Mucosa of rectum (tissue), 2 donors: Measurements from ENCODE around the gene KCNC2.
"Not testable (repeated sequence)": the region's sequence is repeated elsewhere in the genome, so short reads cannot be mapped to it uniquely, and the experiment has no call there.

ENCODE experiments used
- H3K27ac ChIP-seq, 2 donors: one replicate each; pipeline ENCODE4 v1.7.0; 2013; ENCODE audit warnings: inconsistent platforms in 2 of 2, low read depth in 2 of 2, low read length in 2 of 2
- H3K27me3 ChIP-seq, 2 donors: one replicate each; pipeline ENCODE4 v1.7.0; 2013; ENCODE audit warnings: low read length in 2 of 2; ENCODE audit not compliant: control insufficient read depth in 2 of 2, insufficient read depth in 2 of 2
- H3K36me3 ChIP-seq, 2 donors: one replicate each; pipeline ENCODE4 v1.7.0; 2013; ENCODE audit warnings: low read length in 2 of 2; ENCODE audit not compliant: control insufficient read depth in 2 of 2, insufficient read depth in 2 of 2
- H3K4me1 ChIP-seq, 2 donors: one replicate each; pipeline ENCODE4 v1.7.0; 2013; ENCODE audit warnings: low read length in 2 of 2, mild to moderate bottlenecking in 1 of 2; ENCODE audit not compliant: control insufficient read depth in 2 of 2, insufficient read depth in 2 of 2
- H3K4me3 ChIP-seq, 2 donors: one replicate each; pipeline ENCODE4 v1.7.0; 2013; ENCODE audit warnings: low read length in 2 of 2
- H3K9ac ChIP-seq, 2 donors: one replicate each; pipeline ENCODE4 v1.7.0; 2013; ENCODE audit warnings: low read length in 2 of 2, low read depth in 1 of 2, mild to moderate bottlenecking in 1 of 2
- H3K9me3 ChIP-seq, 2 donors: one replicate each; pipeline ENCODE4 v1.7.0; 2013; ENCODE audit warnings: low read length in 2 of 2; ENCODE audit not compliant: control insufficient read depth in 2 of 2
- donor health status: healthy.
- donor health status: Normal muscosa, but diverticular disease.

The KCNC2 gene

DNA sequence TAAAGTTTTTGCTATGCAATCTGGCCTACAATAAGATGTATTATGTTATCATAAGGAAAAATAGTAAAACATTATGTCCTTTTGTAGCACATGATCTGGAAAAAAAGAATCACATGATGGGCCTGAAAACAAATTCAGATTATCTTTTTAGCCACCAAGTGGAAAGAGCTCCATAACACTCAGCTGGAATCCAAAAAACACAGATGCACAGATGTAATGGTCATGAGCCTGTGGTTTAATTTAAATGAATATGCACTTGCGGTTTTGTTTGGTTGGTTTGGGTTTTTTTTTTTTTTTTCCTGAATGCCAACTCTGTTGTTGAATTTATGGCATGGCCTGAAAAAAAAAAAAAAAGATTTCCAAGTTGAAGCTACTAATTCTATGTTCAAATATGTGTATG, 4.1 kb downstream of the KCNC2 start:
- no peak overlapping the region for H3K4me3 ChIP-seq
- no peak overlapping the region for H3K27ac ChIP-seq
- no peaks in the 10 kb centered on the region for H3K4me1 ChIP-seq
- peaks cover 0 to 6% of the 10 kb centered on the region in 2 donors for H3K27me3 ChIP-seq
- H3K9me3 ChIP-seq = no peaks in the 10 kb centered on the region
- H3K9ac ChIP-seq = no peak overlapping the region
- no peaks in the 10 kb centered on the region for H3K36me3 ChIP-seq

DNA sequence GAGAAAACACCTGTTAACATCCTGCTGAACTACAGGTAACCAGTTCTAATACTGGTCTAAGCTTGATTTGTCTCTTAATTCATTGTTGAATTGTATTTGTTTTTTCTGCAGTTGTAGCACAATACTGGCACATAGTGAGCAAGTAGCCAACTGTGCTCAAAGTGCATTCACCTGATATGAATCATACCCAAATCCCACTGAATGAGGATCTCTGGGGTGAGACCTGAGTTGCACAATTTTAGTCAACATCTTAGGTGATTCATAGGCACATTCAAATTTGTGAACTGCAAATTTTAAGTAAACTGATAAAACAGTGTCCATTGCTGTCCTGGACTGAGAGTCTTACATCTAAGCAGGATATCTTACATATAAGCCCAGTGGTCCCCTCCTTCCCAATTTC, 12.8 kb downstream of the KCNC2 start:
- H3K4me3 ChIP-seq = no peak overlapping the region
- H3K9ac ChIP-seq = no peak overlapping the region
- no peaks in the 10 kb centered on the region for H3K36me3 ChIP-seq
- no peaks in the 10 kb centered on the region for H3K9me3 ChIP-seq
- no peak overlapping the region for H3K27ac ChIP-seq
- H3K4me1 ChIP-seq = no peaks in the 10 kb centered on the region
- no peaks in the 10 kb centered on the region for H3K27me3 ChIP-seq

DNA sequence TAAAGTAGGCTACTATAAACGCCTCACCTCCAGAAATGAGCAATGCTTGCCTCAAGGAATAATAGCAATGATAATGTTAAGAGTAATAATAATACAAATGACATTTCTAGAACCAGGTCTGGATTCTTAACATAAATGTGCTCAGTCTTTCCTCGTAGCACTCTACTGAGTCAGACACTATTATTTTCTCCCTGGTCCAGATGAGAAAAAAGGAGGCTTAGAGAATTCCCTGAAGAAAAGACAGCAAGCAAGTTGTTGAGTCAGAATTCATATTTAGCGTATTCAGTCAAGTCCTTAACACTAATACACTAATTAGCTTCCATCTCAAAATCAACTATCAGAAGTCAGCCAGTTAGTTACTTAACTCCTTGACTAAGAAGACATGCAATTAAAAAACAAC, 13.2 kb downstream of the KCNC2 start:
- Histone ChIP-seq H3K9me3 (no peaks in the 10 kb centered on the region), H3K9ac (no peak overlapping the region), H3K4me3 (no peak overlapping the region), H3K36me3 (no peaks in the 10 kb centered on the region), H3K4me1 (no peaks in the 10 kb centered on the region), H3K27ac (no peak overlapping the region), H3K27me3 (no peaks in the 10 kb centered on the region)

DNA sequence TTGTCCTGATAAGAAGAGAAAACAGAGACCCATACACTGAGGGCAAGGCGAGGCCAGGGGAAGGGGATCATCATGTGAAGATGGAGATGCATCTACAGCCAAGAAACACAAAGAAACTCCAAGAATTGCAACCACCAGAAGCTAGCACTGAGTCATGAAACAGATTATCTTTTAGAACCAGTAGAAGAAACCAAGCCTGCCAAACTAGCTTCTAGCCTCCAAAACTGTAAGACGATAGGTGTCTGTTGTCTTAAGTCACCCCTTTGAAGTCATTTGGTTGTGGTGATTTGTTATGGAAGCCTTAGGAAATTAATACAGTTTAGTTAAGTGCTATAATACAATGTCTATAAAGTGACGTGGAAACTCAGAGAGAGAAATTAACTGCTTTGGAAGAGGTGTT, 15.4 kb downstream of the KCNC2 start:
- Histone ChIP-seq H3K4me3 (no peak overlapping the region), H3K27me3 (no peaks in the 10 kb centered on the region), H3K27ac (no peak overlapping the region), H3K9ac (no peak overlapping the region), H3K36me3 (no peaks in the 10 kb centered on the region), H3K4me1 (no peaks in the 10 kb centered on the region), H3K9me3 (no peaks in the 10 kb centered on the region)

DNA sequence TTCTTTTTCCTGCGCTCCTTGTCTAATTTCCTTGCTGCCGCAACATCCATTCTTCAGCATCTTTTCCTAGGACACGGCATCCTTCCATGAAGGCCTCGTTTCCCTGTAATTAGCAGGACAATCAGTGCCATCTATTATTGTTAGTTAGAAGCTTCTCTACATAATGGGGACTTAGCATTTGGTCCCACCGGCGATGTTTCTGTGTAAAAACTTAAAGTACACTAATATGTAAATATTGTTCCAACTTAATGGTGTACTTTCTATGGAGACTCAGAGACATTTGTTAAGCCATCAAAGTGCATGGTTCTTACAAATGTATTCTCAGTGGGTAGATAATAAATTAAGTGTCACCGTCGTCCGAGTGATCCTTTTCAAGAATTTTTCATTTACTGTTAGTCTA, 17.4 kb downstream of the KCNC2 start:
- Histone ChIP-seq H3K4me3 (no peak overlapping the region), H3K27me3 (no peaks in the 10 kb centered on the region), H3K27ac (no peak overlapping the region), H3K9ac (no peak overlapping the region), H3K36me3 (no peaks in the 10 kb centered on the region), H3K4me1 (no peaks in the 10 kb centered on the region), H3K9me3 (no peaks in the 10 kb centered on the region)

DNA sequence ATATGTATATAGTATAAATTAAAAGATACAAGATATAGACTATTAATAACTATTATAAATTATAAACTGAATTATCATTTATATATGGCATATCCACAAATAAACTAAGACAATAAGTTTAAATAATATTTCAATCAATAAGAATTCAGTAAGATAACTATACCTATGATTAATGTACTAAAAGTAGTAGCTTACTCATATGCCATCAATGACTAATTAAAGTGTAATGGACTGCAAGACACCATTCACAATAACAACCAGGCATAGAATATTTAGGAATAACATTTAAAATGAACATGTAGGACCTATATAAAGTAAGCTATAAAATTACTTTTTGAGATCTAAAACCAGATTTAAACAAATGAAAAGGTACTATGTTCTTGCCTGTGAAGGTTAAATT, 18.8 kb downstream of the KCNC2 start:
- Histone ChIP-seq H3K9ac (no peak overlapping the region), H3K4me1 (no peaks in the 10 kb centered on the region), H3K9me3 (no peaks in the 10 kb centered on the region), H3K27ac (no peak overlapping the region), H3K27me3 (no peaks in the 10 kb centered on the region), H3K36me3 (no peaks in the 10 kb centered on the region), H3K4me3 (no peak overlapping the region)

DNA sequence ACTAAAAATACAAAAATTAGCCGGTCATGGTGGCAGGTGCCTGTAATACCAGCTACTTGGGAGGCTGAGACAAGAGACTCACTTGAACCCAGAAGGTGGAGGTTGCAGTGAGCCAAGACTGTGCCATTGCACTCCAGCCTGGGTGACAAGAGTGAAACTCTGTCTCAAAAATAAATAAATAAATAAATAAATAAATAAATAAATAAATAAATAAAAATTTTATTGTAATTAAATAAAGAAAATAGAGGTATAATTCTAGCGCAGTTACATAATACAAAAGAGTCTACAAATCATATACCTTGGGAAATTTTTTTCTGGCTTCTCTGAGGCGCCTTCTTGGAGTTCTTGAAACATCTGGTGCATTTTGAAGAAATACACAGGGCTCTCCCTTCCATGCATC, 23.8 kb downstream of the KCNC2 start:
- H3K4me1 ChIP-seq, H3K4me3 ChIP-seq, H3K9ac ChIP-seq, H3K36me3 ChIP-seq, H3K9me3 ChIP-seq, H3K27ac ChIP-seq, H3K27me3 ChIP-seq: not testable (repeated sequence)

DNA sequence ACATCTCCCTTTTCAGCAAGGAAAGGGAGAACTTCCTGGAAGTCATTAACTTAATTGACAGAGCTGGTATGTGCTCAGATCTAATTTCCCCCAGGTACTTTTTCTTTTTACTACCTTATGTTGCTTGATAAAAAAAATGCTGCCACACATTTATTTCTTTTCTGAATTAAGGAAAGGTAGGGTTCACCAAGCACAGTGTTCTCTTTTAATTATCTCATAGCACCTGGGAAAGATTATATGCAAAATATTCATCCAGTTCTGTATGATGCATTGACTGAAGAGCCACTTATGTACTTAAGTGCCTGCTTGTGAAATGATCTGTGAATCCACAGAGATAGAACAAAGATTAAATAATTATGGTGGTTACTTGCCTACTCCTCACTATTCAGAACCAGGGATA, 25.1 kb downstream of the KCNC2 start:
- Histone ChIP-seq H3K9ac (no peak overlapping the region), H3K9me3 (no peaks in the 10 kb centered on the region), H3K36me3 (no peaks in the 10 kb centered on the region), H3K4me3 (no peak overlapping the region), H3K27ac (no peak overlapping the region), H3K4me1 (no peaks in the 10 kb centered on the region), H3K27me3 (no peaks in the 10 kb centered on the region)

DNA sequence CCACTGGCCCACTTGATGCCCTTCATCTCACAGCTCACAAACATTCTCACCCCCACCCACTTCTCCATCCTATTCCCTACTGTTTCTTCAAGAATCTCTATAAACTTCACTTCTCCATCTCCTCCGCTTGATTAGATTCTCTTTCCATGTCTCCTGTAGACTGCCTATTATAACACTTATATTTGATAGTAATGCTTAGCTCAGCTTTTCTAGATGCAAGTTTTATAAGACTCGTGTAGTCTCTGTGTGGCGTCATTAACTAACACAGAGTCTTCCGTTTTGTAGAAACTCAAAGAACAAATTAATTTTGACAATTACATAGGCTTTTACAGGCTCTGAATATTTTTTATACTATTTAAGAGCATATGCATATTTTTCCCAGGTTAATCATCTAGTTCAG, 25.7 kb downstream of the KCNC2 start:
- Histone ChIP-seq H3K4me3 (no peak overlapping the region), H3K9me3 (no peaks in the 10 kb centered on the region), H3K4me1 (no peaks in the 10 kb centered on the region), H3K36me3 (no peaks in the 10 kb centered on the region), H3K27me3 (no peaks in the 10 kb centered on the region), H3K27ac (no peak overlapping the region), H3K9ac (no peak overlapping the region)

DNA sequence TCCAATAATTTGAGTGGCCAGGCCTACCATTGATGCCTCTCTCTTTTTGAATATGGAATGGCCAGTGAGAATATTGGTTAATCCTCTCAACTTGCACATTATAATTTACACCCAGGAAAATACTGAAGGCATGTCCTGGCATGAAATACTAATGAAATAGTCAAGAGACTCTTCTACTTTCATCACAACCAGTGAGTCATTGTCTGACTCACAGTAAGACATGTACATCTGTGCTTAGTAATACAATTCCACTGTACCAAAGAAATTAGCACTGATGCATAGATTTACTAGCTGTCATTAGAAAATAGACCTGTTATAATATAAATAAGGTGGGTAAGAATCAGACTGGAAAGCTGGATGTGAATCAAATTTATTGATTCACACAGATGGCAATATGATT, 31.6 kb downstream of the KCNC2 start:
- Histone ChIP-seq H3K27ac (no peak overlapping the region), H3K9ac (no peak overlapping the region), H3K4me3 (no peak overlapping the region), H3K4me1 (no peaks in the 10 kb centered on the region), H3K36me3 (no peaks in the 10 kb centered on the region), H3K9me3 (no peaks in the 10 kb centered on the region), H3K27me3 (no peaks in the 10 kb centered on the region)

DNA sequence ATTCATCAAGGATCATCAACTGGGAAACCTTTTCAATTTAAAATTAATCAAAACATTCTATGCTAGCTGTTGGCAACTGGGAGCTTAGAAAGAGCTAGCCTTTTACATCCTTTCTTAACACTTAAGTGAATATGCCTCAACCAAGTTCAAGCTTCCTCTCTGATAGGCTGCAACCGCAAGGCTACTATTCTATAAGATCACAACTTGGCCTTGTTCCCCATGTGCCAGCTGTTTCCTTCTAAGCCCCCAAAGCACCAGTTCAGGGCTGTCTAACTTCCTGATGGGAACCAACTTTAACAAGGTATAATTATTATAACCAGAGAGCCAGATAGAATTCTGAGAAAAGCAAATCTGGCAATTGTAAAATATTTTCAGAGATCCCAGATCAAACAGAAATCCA, 37.0 kb downstream of the KCNC2 start:
- Histone ChIP-seq H3K9ac (no peak overlapping the region), H3K27ac (no peak overlapping the region), H3K27me3 (no peaks in the 10 kb centered on the region), H3K36me3 (no peaks in the 10 kb centered on the region), H3K9me3 (no peaks in the 10 kb centered on the region), H3K4me1 (no peaks in the 10 kb centered on the region), H3K4me3 (no peak overlapping the region)
